Epidermal melanocyte (primary cell): ENCODE measurements around the gene ABCF2.
A peak's percentile ranks its signal among the peaks of the same experiment; 100 is the strongest.

Source experiments
- DNase-seq: peaks from one replicate; pipeline ENCODE4 v3.0.0; 2011; ENCODE audit warnings: low spot score; ENCODE audit not compliant: insufficient read length

ABCF2 gene

DNA sequence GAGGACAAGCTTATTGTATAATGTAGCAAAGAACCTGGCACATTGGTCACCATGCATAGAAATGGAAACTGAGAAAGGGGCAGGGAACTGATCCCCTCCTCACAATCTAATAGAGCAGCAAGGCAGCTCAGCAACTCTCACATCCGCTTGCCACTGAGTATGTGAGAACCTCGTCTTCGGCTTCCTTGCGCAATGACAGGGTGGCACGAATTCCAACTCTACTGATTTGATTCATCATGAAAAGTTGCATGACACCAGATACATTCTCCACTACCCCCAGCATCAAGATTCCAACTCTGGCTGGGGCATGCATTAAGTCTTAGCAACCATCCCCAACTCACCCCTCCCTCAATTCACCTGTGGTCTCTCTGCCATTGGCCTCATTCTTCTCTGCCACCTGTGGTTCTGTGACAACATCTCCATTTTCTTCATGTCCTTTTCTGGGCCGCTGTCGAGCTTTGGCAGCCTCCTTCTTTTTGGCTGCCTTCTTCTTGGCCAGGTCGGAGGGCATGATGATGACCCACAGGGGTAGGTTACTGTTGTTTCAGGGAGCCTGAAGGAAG, 976 bp downstream of the ABCF2 start:
- no peak for DNase-seq

DNA sequence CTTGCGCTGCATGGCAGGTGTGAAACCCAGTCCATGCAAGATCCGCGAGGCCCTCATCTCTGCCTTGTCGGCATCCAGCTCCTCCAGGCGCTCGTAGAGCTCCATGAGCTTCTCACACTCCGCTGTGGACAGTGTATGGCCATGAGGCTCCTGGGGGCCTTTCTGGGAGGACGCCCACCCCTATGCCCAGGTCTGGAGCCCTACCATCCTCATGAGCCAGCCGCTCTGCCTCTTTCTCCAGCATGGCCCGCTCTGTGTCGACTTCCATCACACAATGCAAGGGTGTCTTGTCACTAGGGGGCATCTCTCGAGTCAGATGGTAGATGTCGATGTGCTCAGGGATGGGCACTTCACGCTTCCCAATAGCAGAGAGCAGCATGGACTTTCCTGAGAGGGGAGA, 3.3 kb downstream of the ABCF2 start:
- DNase-seq, result no peak

DNA sequence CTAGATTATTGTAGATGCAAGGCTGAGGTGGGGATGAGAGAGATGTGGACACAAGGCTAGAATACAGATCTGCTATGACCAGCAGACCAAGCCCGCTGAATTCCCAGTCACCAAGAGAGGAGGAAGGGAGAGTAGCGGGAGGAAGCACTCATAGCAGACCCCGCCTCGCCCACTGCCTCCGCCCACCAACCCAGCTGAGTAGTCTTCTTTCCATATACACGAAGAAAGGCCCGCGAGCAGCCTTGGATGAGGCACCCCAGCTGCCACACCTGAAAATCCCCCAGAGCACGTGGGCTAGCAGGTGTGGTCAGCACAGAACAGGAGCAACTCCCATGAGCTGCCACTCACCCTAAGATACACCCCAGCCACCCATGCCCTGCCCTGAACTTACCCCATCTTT, 8.8 kb downstream of the ABCF2 start:
- DNase-seq, result no peak

DNA sequence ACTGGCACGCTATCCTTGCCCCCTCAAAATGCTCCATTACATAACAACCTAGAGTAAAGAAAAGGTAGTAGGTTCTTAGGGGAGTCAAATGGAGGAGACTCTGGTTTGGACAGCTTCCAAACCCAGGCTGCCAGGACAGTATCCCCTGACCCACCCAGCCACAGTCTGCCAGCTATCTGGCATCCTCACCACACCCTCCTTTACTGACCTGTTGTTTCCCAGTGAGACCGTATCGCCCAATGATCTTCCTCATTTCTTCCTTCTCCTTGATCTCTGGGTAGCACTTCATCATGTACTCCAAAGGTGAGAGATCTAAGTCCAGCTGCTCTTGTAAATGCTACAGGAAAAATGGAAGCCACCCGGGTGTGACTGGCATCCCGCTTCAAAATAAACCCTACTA, 11.6 kb downstream of the ABCF2 start:
- DNase-seq, result no peak

DNA sequence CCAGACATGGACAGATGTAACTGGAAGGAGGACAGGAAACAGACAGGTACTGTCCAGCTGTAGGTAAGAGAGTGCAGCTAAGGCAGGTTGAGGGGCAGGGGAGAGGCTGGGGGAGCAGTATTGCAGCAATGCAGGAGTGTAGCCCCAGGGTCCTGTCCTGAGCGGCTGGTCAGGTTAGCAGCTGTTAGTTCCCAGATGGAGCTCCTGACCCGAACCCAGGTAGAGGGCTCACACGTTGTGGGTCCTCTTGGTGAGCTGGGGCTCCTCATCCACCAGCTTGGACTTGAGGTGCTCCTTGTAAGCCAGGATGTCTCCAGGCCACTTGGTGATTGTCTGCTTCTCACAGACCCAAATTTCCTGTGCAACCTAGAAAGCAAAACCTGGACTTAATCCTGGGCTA, 13.2 kb downstream of the ABCF2 start:
- no peak for DNase-seq

DNA sequence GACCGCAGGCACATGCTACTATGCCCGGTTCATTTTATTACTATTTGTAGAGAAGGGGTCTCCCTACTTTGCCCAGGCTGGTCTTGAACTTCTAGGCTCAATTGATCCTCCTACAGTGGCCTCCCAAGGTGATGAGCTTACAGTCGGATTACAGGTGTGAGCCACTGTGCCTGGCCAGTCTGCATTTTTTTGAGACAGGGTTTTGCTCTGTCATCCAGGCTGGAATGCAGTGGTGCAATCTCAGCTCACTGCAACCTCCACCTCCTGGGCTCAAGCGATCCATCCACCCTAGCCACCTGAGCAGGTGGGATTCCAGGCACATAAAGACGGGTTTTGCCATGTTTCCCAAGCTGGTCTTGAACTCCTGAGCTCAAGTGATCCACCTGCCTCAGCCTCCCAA, 14.4 kb downstream of the ABCF2 start:
- no peak for DNase-seq

DNA sequence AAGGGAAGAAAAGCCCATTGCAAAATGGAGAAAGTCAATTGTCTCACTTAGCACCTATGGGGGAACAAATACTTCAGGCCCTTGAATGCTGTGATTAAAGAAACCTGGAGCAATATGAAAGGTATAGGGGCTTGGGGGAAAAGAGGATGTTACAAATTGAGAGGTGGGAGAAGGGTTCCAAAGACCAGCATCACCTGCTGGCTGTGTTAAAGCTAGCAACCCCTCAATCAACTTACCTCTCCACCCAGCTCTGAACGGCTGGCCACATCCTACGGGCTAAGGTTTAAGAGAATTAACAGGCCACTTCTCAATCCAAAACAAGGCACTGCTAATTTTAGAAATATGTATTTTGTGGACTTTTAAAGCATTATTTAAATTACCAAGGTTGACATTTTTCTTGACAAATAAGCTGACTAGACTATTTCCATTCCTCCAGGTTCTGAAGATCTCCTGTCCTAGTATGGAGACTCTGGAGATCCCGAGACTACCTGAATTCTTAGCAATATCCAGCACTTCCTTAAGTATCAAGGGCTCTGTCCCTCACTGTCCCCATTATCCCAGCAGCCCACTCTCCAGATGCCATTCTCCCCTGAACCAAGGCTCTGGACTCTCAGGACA, 15.7 kb downstream of the ABCF2 start:
- DNase-seq, result no peak

DNA sequence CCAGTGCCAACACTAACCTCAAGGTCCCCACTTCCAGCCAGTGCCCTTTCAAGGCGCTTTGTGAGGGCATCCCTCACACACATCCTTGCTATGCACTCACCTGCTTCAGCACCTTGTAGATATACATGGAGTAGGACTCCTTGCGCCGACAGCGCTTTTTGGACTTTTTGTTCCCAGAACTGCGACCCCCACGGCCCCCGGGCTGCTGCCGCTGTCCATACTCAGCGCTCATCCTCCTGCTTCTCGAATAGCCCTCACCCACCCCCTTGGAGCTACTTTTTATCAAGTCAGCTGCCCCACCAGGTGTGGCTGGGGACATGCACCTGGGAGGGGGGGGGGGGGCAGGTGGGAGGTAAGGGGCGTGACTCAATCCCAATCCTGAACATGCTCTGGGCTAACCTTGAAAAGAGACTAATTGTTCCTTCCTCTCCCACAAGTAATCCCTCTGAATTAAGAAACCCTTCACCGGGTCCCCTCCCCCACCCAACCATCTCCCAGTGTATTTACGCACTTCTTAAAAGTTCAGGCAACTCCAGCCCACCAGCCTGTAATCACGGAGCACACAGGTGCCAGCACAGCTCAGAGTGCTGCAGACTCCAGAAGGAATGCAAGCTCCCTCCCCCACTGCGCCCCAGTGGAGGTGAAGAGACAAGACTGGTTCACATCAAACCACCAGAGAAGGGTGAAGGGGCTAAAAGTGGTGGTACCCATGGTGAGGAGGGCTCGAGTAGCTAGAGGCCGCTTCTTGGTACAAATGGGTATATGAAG, 16.7 kb downstream of the ABCF2 start, which contains the start of gene H2BK1:
Gene H2BK1 (minus strand): TSS at position 402 of the 768 bp plus-strand sequence. CDS start 170 bp downstream, at position 232.
- no peak for DNase-seq

DNA sequence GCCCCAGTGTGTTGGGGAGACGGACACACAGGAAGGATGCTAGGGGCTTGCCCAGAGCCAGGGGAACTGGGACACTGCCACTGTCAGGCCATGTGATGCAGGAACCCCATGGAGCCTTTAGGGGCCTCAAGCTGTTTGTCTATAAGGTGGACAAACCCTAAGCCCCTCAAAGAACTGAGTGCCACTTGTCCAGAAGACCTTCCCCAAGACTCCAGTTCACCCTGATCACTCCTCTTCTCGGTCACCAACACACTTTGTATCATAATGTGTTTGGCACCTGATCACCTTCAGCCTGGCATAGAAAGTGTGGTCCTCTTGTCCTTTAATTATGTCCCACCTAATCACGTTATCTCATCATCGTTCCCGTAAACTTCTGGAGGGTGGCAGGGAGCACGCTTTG, 17.4 kb downstream of the ABCF2 start:
- no peak for DNase-seq

DNA sequence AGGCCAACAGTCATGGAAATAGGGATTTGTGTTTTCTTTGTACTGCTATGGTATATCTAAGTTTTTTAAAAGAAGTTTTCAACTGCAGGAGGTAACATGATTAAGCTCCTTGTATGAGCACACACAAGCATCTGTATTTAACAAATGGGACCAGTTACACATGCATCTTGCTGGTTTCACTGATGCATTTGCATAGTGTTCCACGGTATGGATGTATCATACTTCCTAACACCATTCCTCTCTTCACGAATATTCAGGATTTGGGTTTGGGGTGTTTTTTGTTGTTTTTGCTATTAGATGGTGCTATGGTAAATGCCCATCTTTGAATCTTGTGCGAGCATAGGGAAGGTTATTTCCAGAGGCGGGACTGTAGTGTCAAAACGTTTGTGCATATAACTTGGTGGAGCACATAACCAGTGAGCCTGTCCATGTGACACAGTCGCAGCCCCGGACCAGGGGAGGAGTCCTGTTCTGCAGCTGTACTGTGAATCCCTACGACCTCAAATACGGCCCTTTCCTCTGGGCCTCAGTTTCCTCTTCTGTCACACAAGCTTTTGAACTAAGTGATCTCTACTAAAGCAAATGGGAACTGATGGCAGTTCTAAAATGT, 18.6 kb downstream of the ABCF2 start:
- DNase-seq, result no peak

DNA sequence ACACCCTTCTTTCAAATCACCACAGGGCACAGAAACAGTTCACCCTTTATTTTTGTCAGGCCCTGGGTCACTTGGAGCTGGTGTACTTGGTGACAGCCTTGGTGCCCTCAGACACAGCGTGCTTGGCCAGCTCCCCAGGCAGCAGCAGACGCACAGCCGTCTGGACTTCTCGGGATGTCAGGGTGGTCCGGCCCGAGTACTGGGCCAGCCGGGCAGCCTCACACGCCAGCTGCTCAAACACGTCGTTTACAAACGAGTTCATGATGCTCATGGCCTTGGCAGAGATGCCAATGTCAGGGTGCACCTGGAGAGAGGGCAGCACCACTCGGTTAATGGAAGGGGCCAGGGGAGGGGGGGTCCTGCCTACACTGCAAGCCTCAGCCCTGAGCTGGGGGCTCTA, 19.2 kb downstream of the ABCF2 start:
- DNase-seq, result peak; percentile 11

DNA sequence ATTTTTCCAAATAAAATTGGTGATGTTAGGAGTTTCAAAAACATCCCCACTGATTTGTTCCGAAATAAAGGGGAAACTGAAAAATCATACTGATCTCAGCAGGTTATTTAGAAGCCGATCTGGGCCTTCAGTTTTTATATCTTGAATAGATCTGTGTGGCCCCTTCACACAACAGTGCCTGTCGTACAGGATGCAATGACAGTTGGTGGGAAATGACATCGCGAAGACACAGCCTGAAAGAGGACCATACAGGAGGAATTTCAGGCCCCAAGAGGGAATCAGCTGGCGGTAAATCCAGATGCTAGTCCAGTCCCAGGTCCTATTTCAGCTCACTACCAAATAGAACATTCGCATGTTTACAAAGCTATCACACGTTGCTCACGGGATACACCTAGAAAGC, 19.7 kb downstream of the ABCF2 start:
- DNase-seq, result peak; percentile 8

DNA sequence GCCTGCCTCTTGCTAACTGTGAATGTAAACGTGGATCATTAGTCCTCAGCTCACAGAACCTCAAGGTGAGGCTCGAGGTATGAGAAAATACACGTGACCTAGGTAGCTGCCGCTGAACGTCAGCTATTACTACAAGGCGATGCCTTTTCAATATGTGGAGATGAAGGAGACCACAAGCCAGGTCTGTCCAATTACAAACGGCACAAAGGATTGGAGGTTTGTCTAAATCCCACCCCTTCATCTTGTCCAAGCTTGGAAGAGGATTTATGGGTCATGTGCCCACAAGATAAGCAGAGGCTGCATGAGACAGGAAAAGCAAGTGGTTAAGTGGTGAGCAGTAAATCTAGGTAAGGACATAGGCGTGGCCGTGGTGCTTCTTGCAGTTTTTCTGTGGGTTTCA, 20.1 kb downstream of the ABCF2 start:
- peak; percentile 11 for DNase-seq

DNA sequence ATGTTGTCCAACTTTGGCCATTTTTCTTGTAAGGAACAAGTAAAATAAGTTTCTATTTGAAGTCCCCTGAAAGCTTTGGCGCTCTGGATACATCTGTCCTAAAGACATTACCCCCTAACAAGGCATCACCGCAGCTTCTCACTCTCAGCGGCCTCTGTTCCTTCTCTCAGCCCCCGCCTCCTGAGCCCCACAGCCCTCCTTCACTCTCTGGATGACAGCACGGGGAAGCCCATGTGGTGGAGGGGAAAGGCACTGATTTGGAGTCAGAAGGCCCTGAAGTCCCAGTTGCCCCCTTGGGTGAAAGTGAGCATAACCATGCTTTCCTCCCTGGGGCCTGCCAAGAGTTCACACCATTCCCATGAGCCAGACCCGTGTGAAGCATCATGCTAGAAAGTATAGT, 21.3 kb downstream of the ABCF2 start:
- no peak for DNase-seq

DNA sequence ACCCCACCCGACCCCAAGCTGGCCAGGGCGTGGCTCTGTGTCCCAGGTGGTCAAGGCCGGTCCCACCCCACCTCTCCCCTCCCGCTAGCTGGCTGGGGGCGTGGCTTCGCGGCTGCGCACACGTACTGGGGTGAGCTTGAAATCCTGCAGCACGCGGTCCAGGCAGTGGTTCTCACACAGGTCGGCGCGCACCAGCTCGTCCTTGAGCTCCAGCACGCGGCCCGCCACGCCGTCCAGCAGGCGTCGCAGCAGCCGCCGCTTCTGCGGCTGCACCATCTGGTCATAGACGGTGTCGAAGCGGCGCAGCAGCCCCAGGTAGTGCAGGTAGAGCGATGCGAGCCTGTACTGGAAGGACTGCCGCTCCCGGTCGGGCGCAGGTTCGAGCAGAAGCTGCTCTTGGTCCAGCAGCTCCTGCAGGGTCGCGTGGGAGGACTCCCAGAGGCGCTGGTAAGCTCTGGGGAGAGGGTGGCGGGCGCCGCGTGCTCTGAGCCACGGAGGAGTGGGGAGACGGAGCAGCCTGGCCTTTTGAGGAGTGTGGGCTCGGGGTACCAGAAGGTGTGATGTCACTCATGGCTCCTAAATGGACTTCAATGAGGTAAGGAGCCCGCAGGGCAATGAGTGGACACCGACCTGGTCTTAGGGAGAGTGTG, 22.5 kb downstream of the ABCF2 start:
- DNase-seq, result no peak

DNA sequence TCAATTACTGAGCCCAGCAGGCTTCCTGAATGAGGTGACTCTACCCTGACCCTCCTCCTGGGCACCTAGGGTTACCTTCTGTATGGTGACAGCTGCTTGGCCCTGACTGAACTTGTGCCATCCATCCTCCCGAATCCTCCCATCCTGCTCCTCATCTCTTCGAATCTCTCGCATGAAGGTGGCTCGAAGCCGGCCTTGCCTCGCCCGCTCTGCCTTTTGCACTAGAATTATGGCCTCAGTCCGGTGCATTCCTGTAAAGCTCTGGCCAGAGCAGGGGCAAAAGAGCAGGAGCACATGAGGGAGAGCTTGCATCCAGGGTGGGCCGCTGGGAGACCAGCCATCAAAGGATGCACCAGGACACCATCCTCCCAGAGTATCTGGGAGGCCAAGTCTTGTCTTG, 24.2 kb downstream of the ABCF2 start:
- DNase-seq, result no peak

DNA sequence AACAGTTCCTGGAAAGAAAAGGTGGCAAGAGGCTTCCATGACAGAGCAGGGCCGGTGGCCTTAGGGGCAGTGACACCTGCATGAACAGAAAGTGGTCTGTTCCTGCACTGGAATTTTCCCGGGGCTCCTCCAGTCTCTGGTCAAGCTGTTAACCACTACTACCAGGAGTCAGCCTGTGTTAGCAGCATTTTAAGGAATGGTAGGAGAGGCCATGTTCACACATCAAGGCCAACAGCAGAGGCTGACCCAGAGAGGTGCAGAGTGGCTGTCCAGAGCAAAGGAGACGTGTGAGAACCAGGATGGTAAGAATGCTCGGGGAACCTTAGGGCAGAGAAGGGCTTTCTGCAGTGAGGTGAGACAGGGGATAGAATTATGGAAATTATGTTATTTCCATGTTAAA, 25.3 kb downstream of the ABCF2 start:
- no peak for DNase-seq

DNA sequence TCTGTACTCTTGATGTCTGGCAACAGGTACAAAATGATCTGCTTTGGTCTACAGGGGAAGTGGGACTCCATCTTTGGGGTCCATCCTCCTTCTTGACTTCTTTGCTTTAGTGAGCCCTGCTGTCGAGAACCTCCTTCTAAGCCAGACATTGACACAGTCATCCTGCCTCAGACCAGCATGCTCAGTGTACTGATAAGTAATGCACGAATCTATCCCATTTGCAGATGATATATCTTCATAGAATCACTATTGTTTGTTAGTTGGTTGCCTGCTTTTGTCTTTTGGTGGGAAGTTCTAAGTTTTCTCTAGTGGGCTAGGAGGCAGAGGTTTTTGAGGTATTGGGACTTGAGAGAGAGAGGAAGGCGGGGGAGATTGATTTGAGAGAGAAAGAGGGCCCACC, 25.7 kb downstream of the ABCF2 start:
- no peak for DNase-seq

DNA sequence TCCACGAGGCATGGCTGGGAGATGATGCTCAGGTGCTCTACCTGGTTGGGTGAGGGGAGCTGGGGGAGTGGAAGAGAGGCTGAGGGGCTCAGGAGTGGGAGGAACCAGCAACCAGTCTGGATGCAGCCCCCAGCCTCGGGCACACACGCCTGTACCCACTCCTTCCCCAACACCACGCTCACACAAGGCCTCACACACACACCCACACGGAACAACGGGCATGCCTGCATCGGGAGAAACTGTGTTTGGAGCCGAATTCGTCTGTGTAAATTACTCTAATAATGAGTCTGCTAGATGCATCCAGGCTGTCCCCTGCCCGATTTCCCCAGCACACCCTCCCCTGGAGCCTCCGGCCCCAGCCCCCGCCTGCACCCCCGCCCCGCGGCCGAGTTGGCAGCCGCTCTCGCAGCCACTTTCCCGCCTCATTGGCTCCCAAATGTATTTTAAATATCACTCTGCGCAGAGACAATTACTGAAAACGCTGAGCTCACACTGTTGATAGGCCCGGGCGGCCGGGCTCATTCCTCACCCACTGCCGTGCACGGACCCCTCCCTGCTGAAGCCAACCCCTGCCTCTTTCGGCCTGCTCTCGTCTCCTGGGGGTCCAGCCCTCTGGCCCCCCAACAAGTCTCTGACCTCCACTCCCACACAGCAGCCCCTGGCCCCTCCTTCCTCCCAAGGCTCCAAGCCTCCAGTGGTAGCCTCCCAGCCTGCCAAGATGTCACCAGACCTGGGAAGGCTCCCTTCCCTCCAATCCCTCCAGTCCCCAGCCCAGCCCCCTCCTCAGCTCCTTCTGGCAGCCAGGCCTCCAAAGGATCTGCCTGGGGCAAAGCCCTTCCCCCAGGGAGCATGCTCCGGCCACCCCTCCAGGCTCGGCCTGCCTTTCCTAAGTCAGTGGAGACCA, 27.8 kb downstream of the ABCF2 start:
- no peak for DNase-seq

DNA sequence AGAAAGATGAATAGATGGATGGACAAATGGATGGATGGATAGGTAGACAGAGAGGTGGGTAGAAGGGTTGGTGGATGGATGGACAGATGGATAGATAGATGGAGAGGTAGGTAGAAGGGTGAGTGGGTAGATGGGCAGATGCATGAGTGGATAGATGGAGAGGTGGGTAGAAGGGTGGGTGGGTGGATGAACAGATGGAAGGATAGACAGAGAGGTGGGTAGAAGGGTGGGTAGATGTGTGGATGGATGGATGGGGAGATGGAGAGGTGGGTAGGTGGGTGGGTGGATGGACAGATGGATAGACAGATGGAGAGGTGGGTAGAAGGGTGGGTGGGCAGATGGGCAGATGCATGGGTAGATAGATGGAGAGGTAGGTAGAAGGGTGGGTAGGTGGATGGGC, 29.1 kb downstream of the ABCF2 start:
- no peak for DNase-seq
